ENCODE measurements around the gene CYCS.
A peak's percentile ranks its signal among the peaks of the same experiment; 100 is the strongest.

CYCS gene

GRCh38 chr7:25151773-25152172 is 26.7 kb upstream of the CYCS start:
- no peak overlapping the region for H3K27ac ChIP-seq
- peaks cover 0 to 42% (median 14%) of the 10 kb centered on the region in 11 experiments; a peak in 11 of 22 replicates for H3K36me3 ChIP-seq
- H3K27me3 ChIP-seq, result no peaks in the 10 kb centered on the region
- H3K9ac ChIP-seq, result no peak overlapping the region
- no peaks in the 10 kb centered on the region for H3K4me1 ChIP-seq
- H3K9me3 ChIP-seq (replicated peaks in 1 of 11), result no peaks in the 10 kb centered on the region
- H3K4me3 ChIP-seq, result no peak overlapping the region
- no peaks in the 10 kb centered on the region for H4K20me1 ChIP-seq
- no peak for TF ChIP-seq Cebpa-rat (IDR thresholded peaks at IDR 0.05)
- no peak overlapping the region for H3K4me2 ChIP-seq

DNA sequence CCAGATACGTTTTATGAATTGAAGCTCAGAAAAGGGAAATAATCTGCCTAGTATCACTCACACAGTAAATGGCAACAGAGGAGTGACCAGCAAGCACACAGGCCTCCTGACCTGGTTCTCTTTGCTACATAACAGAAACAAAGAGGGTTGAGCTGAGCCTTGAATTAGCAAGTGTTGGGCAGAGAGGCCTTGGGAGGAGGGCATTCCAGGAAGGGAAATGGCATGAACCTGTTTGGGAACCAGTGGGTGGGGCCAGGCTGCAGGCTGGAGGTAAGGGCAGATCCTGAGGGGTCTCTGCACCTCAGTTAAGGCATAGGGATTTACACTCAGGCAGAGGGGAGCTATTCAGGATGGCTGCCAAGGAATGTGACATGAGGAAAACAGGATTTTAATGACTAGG is 24.8 kb upstream of the CYCS start:
- Histone ChIP-seq H3K4me2 (no peak overlapping the region), H3K27ac (no peak overlapping the region), H3K4me3 (no peak overlapping the region), H3K4me1 (no peaks in the 10 kb centered on the region), H3K27me3 (no peaks in the 10 kb centered on the region), H3K36me3 (peaks cover 0 to 39% (median 14%) of the 10 kb centered on the region in 11 experiments; a peak in 11 of 22 replicates), H3K9me3 (replicated peaks in 1 of 11) (no peaks in the 10 kb centered on the region), H4K20me1 (no peaks in the 10 kb centered on the region), H3K9ac (no peak overlapping the region)
- no peak for TF ChIP-seq Cebpa-rat (IDR thresholded peaks at IDR 0.05)

DNA sequence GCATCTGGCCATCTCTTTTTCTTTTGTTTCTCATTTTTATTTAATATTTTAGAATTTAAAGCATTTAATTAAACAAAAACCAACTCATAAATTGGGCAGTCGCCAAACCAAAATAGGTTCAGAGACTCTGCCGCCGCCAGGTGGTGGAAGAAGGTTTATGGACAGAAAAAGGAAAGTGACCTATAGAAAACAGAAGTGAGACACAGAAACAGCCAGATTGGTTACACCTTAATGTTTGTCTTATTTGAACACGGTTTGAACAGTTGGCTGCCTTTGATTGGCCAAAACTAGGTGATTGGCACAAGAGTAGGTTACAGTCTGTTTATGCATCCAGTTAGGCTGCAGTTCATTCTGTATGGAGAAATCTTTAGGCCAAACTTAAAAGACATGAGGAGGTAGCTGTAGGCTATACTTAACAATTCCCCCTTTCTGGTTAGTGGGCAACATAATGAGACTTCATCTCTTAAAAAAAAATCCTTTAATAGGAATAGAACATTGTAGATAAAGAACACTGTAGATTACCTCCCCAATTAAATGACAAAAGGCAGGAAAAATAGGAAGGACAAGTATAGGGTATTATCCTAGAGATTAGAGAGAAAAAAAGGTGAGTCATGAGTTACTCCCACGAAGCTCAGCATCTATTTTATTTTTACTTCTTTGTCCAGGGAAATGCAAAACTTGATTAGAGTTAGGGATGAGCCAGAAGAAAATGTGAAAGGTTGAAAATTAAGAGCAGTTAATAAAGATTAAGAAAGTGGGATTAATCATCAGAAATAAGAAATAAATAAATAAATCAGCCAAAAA is 23.9 kb upstream of the CYCS start:
- Histone ChIP-seq H3K9ac (no peak overlapping the region), H3K4me2 (no peak overlapping the region), H3K9me3 (replicated peaks in 1 of 11) (no peaks in the 10 kb centered on the region), H4K20me1 (no peaks in the 10 kb centered on the region), H3K4me1 (no peaks in the 10 kb centered on the region), H3K27me3 (no peaks in the 10 kb centered on the region), H3K4me3 (no peak overlapping the region), H3K36me3 (peaks cover 0 to 31% (median 9%) of the 10 kb centered on the region in 11 experiments; a peak in 6 of 22 replicates), H3K27ac (no peak overlapping the region)
- no peak for TF ChIP-seq Cebpa-rat (IDR thresholded peaks at IDR 0.05)

- H3K9me3 ChIP-seq (replicated peaks in 1 of 11), result no peaks in the 10 kb centered on the region
- no peak overlapping the region for H3K4me3 ChIP-seq
- no peak overlapping the region for H3K27ac ChIP-seq
- no peaks in the 10 kb centered on the region for H4K20me1 ChIP-seq
- no peak for TF ChIP-seq Cebpa-rat (IDR thresholded peaks at IDR 0.05)
- no peaks in the 10 kb centered on the region for H3K4me1 ChIP-seq
- peaks cover 0 to 11% (median 0%) of the 10 kb centered on the region in 11 experiments; a peak in 1 of 22 replicates for H3K36me3 ChIP-seq
- no peaks in the 10 kb centered on the region for H3K27me3 ChIP-seq
- no peak overlapping the region for H3K9ac ChIP-seq
- no peak overlapping the region for H3K4me2 ChIP-seq
Measured at GRCh38 chr7:25143763-25144162, 18.7 kb upstream of the CYCS start.

DNA sequence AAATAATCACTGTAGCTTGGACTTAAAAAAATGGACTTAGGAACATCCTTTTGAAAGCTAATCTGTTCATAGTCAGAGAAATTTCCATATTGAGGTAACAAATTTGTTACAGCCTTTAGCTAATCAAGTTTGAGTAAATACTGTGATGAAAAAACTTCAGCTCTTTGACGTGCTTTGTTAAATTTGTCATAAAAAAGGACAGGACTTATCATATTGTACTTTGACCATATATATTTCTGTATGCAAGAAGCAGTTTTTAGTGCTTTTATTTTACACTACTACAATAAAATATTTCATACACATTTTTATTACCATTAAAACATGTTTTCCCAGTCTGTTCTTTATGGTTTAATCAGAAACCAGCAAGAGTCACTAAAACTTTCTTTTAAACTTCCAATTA is 14.5 kb upstream of the CYCS start:
- no peaks in the 10 kb centered on the region for H3K9me3 ChIP-seq (replicated peaks in 1 of 11)
- H3K27ac ChIP-seq, result no peak overlapping the region

GRCh38 chr7:25134358-25135010 is 9.4 kb upstream of the CYCS start:
- Histone ChIP-seq H3K4me3 (no peak overlapping the region), H3K9me3 (replicated peaks in 1 of 11) (no peaks in the 10 kb centered on the region), H3K9ac (no peak overlapping the region), H3K36me3 (peaks cover 0 to 6% (median 0%) of the 10 kb centered on the region in 11 experiments; a peak in 1 of 22 replicates), H3K4me2 (peak overlapping the region in 1 of 11 experiments; percentile 33; a peak in 1 of 22 replicates), H3K27me3 (no peaks in the 10 kb centered on the region), H3K4me1 (peaks cover 0 to 19% (median 1%) of the 10 kb centered on the region in 10 experiments; a peak in 6 of 20 replicates), H3K27ac (no peak overlapping the region), H4K20me1 (no peaks in the 10 kb centered on the region)
- TF ChIP-seq Cebpa-rat (IDR thresholded peaks at IDR 0.05), result no peak

More for the DNA sequence above, 14.5 kb upstream of the CYCS start:
- peaks cover 0 to 15% (median 0%) of the 10 kb centered on the region in 11 experiments; a peak in 2 of 22 replicates for H3K36me3 ChIP-seq
- no peak overlapping the region for H3K4me3 ChIP-seq
- H3K4me1 ChIP-seq, result peaks cover 0 to 3% (median 0%) of the 10 kb centered on the region in 10 experiments; a peak in 2 of 20 replicates
- TF ChIP-seq Cebpa-rat (IDR thresholded peaks at IDR 0.05), result no peak
- no peak overlapping the region for H3K9ac ChIP-seq
- no peak overlapping the region for H3K4me2 ChIP-seq
- no peaks in the 10 kb centered on the region for H4K20me1 ChIP-seq
- no peaks in the 10 kb centered on the region for H3K27me3 ChIP-seq

GRCh38 chr7:25132430-25132829 is 7.4 kb upstream of the CYCS start:
- no peaks in the 10 kb centered on the region for H3K9me3 ChIP-seq (replicated peaks in 1 of 11)
- no peak overlapping the region for H3K9ac ChIP-seq
- H3K27me3 ChIP-seq, result no peaks in the 10 kb centered on the region
- H3K4me3 ChIP-seq, result no peak overlapping the region
- peak overlapping the region in 3 of 11 experiments; percentile 2 to 33 (median 18); a peak in 1 of 22 replicates for H3K4me2 ChIP-seq
- no peak for TF ChIP-seq Cebpa-rat (IDR thresholded peaks at IDR 0.05)
- peaks cover 0 to 19% (median 1%) of the 10 kb centered on the region in 10 experiments; a peak in 6 of 20 replicates for H3K4me1 ChIP-seq
- H4K20me1 ChIP-seq, result no peaks in the 10 kb centered on the region
- no peak overlapping the region for H3K27ac ChIP-seq
- H3K36me3 ChIP-seq, result peaks cover 0 to 6% (median 0%) of the 10 kb centered on the region in 11 experiments; a peak in 1 of 22 replicates

GRCh38 chr7:25126751-25127150 is 1.7 kb upstream of the CYCS start:
- TF ChIP-seq Cebpa-rat (IDR thresholded peaks at IDR 0.05), result no peak
- Histone ChIP-seq H4K20me1 (peaks cover 13 to 30% (median 28%) of the 10 kb centered on the region in 11 experiments; a peak in 20 of 22 replicates), H3K27me3 (no peaks in the 10 kb centered on the region), H3K9me3 (replicated peaks in 1 of 11) (no peaks in the 10 kb centered on the region), H3K4me1 (peaks cover 10 to 27% (median 17%) of the 10 kb centered on the region in 10 experiments; a peak in 19 of 20 replicates), H3K27ac (no peak overlapping the region), H3K4me3 (no peak overlapping the region), H3K9ac (no peak overlapping the region), H3K4me2 (no peak overlapping the region), H3K36me3 (peaks cover 11 to 23% (median 17%) of the 10 kb centered on the region in 11 experiments)

- Histone ChIP-seq H3K36me3 (peaks cover 31 to 45% (median 39%) of the 10 kb centered on the region in 11 experiments), H3K27ac (peak overlapping the region; percentile 79 to 92 (median 87)), H3K4me3 (peak overlapping the region; percentile 84 to 100 (median 96)), H4K20me1 (peaks cover 13 to 52% (median 49%) of the 10 kb centered on the region in 11 experiments; a peak in 21 of 22 replicates), H3K27me3 (no peaks in the 10 kb centered on the region), H3K9me3 (replicated peaks in 1 of 11) (no peaks in the 10 kb centered on the region), H3K4me1 (peaks cover 31 to 49% (median 36%) of the 10 kb centered on the region in 10 experiments), H3K9ac (peak overlapping the region; percentile 88 to 98 (median 95)), H3K4me2 (peak overlapping the region; percentile 79 to 96 (median 88))
- no peak for TF ChIP-seq Cebpa-rat (IDR thresholded peaks at IDR 0.05)
Measured at GRCh38 chr7:25124465-25125136, 459 bp downstream of the CYCS start.

All from BLaER1 treated with 17β-estradiol and CSF1 and Interleukin-3, amounts not matched to agents 10 nM and 100 nM (cell line).